Esophagus squamous epithelium (tissue), 4 donors: ENCODE data around the gene TRMT2A.

Source experiments
- POLR2A ChIP-seq, 4 donors: fragments of 450-650 bp; IDR thresholded peaks; one replicate each; pipeline ENCODE4 v1.6.1; 2017; ENCODE audit warnings: antibody characterized with exemption in 4 of 4, mild to moderate bottlenecking in 4 of 4, moderate library complexity in 3 of 4
- TF ChIP-seq, protein P1 (sequence below), 6 experiments: fragments of 450-650 bp in 4 of 6; fragments of 200-600 bp in 2 of 6; sonication (generic) in 2 of 6; IDR thresholded peaks; one replicate each; pipeline ENCODE4 v1.5.1; 2016 to 2019; ENCODE audit warnings: antibody characterized with exemption in 6 of 6, mild to moderate bottlenecking in 4 of 6, moderate library complexity in 4 of 6

DNA sequence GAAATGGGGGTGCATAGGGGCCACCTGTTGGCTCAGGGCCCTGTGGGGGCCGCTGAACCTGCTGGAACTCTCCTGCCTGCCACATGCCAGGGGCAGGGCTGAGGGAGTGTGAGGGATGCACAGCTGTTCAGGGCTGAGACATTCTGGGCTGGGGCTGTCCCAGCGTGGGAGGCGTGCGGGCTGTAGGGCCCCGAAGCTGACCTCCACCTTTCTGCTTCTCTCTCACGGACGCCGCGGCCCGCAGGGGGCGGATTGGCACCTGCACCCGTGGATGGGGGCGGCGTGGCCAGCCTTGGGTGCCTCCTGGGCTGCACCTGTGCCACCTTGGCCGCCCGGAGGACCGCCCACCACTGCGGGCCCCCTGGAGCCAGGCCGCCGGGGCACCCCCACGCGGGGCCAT, 29.8 kb upstream of the TRMT2A start:
- TF ChIP-seq, protein P1, sequence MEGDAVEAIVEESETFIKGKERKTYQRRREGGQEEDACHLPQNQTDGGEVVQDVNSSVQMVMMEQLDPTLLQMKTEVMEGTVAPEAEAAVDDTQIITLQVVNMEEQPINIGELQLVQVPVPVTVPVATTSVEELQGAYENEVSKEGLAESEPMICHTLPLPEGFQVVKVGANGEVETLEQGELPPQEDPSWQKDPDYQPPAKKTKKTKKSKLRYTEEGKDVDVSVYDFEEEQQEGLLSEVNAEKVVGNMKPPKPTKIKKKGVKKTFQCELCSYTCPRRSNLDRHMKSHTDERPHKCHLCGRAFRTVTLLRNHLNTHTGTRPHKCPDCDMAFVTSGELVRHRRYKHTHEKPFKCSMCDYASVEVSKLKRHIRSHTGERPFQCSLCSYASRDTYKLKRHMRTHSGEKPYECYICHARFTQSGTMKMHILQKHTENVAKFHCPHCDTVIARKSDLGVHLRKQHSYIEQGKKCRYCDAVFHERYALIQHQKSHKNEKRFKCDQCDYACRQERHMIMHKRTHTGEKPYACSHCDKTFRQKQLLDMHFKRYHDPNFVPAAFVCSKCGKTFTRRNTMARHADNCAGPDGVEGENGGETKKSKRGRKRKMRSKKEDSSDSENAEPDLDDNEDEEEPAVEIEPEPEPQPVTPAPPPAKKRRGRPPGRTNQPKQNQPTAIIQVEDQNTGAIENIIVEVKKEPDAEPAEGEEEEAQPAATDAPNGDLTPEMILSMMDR (IDR thresholded peaks at IDR 0.05), result no peak
- no peak for TF ChIP-seq POLR2A (IDR thresholded peaks at IDR 0.05)
